Epithelial cell of prostate (primary cell): Measurements from ENCODE around the gene PCDHA1.

ENCODE experiments used
- DNase-seq: peaks from one replicate; pipeline ENCODE4 v3.0.0-alpha.2; 2011; ENCODE audit warnings: low read depth, low spot score
- H3K27ac ChIP-seq: fragments of 450-650 bp; 2 replicates; pipeline ENCODE4 v1.5.1; 2017; ENCODE audit warnings: mild to moderate bottlenecking

PCDHA1 gene

GRCh38 chr5:140883373-140883772 lies 97.4 kb downstream of the PCDHA1 start:
- DNase-seq = no peak
- H3K27ac ChIP-seq = no peak overlapping the region

GRCh38 chr5:140883927-140884697 lies 98.2 kb downstream of the PCDHA1 start:
- no peak overlapping the region for H3K27ac ChIP-seq
- no peak for DNase-seq

GRCh38 chr5:140916325-140916724 lies 130.4 kb downstream of the PCDHA1 start:
- no peak for DNase-seq
- no peak overlapping the region for H3K27ac ChIP-seq

GRCh38 chr5:140923601-140924000 lies 137.7 kb downstream of the PCDHA1 start:
- H3K27ac ChIP-seq = no peak overlapping the region
- DNase-seq = no peak

- H3K27ac ChIP-seq = no peak within 1 kb of the TSS
- no peak for DNase-seq
Measured at GRCh38 chr5:140925806-140926442, 140.0 kb downstream of the PCDHA1 start, which contains the start of gene PCDHAC1. TSS of gene PCDHAC1 (plus strand) at chr5:140926299. CDS start at chr5:140926893, 594 bp downstream.

- no peak overlapping the region for H3K27ac ChIP-seq
Measured at GRCh38 chr5:140926443-140927227, 140.7 kb downstream of the PCDHA1 start.

GRCh38 chr5:140927228-140927573 lies 141.3 kb downstream of the PCDHA1 start:
- H3K27ac ChIP-seq = no peak overlapping the region
- DNase-seq = no peak

More at GRCh38 chr5:140926443-140927227, 140.7 kb downstream of the PCDHA1 start:
- DNase-seq = no peak

GRCh38 chr5:140934964-140935606 lies 149.1 kb downstream of the PCDHA1 start:
- DNase-seq = no peak
- H3K27ac ChIP-seq = no peak overlapping the region

- DNase-seq = no peak
- H3K27ac ChIP-seq = no peak overlapping the region
Measured at GRCh38 chr5:140946578-140946977, 160.6 kb downstream of the PCDHA1 start.

GRCh38 chr5:140951636-140952035 lies 165.7 kb downstream of the PCDHA1 start:
- DNase-seq = no peak
- no peak overlapping the region for H3K27ac ChIP-seq

- no peak overlapping the region for H3K27ac ChIP-seq
- DNase-seq = no peak
Measured at GRCh38 chr5:140953234-140953633, 167.3 kb downstream of the PCDHA1 start.

GRCh38 chr5:140962190-140962589 lies 176.2 kb downstream of the PCDHA1 start:
- H3K27ac ChIP-seq = no peak overlapping the region
- no peak for DNase-seq

- no peak overlapping the region for H3K27ac ChIP-seq
- no peak for DNase-seq
Measured at GRCh38 chr5:140964356-140964755, 178.4 kb downstream of the PCDHA1 start.

GRCh38 chr5:140965905-140966292 lies 180.0 kb downstream of the PCDHA1 start:
- DNase-seq = no peak
- peak overlapping the region; percentile 43 for H3K27ac ChIP-seq

- DNase-seq = peak; percentile 8
- H3K27ac ChIP-seq = peak within 1 kb of the TSS; percentile 43
Measured at GRCh38 chr5:140966293-140967225, 180.6 kb downstream of the PCDHA1 start, which contains the start of gene PCDHAC2. TSS of gene PCDHAC2 (plus strand) at chr5:140966476. CDS start at chr5:140966767, 291 bp downstream.

GRCh38 chr5:140967226-140967893 lies 181.4 kb downstream of the PCDHA1 start:
- H3K27ac ChIP-seq = no peak overlapping the region
- no peak for DNase-seq

GRCh38 chr5:140969880-140970279 lies 183.9 kb downstream of the PCDHA1 start:
- no peak for DNase-seq
- H3K27ac ChIP-seq = no peak overlapping the region

GRCh38 chr5:140973550-140973949 lies 187.6 kb downstream of the PCDHA1 start:
- DNase-seq = no peak

GRCh38 chr5:140977003-140977402 lies 191.1 kb downstream of the PCDHA1 start:
- peak overlapping the region; percentile 83 for H3K27ac ChIP-seq
- no peak for DNase-seq

More at GRCh38 chr5:140973550-140973949, 187.6 kb downstream of the PCDHA1 start:
- no peak overlapping the region for H3K27ac ChIP-seq
